ENCODE results near the gene ACSL1. TPM values are rescaled to one million over a fixed set of nuclear protein-coding genes. Genes with fewer than 3 reads are reported as not detected.

Gene ACSL1
- total and polyA plus RNA-seq, 2 of the 8 experiments (the other 6 are each of a cell fraction or from before 2014, with no cell fraction given), result 2.3 to 8.7 TPM

DNA sequence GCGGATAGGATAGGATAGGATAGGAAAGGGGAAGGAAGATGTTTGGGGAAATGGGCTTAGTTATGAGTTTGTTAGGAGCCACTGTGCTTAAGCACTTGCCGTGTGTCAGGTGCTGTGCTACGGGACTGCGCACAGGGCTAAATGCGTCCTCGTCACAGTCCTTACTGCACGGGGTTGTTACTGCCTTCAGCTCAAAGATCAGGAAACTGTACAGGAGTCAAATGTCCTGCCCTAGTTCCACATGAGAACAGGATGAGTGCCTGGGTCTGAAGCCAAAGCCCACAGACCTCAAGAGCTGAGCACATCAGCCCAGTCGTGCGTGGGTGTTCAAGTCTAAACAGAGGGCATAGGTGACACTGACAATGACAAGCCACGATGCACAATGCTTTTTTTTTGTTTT, 15.0 kb downstream of the ACSL1 start (continued):
- TF ChIP-seq, protein P1, sequence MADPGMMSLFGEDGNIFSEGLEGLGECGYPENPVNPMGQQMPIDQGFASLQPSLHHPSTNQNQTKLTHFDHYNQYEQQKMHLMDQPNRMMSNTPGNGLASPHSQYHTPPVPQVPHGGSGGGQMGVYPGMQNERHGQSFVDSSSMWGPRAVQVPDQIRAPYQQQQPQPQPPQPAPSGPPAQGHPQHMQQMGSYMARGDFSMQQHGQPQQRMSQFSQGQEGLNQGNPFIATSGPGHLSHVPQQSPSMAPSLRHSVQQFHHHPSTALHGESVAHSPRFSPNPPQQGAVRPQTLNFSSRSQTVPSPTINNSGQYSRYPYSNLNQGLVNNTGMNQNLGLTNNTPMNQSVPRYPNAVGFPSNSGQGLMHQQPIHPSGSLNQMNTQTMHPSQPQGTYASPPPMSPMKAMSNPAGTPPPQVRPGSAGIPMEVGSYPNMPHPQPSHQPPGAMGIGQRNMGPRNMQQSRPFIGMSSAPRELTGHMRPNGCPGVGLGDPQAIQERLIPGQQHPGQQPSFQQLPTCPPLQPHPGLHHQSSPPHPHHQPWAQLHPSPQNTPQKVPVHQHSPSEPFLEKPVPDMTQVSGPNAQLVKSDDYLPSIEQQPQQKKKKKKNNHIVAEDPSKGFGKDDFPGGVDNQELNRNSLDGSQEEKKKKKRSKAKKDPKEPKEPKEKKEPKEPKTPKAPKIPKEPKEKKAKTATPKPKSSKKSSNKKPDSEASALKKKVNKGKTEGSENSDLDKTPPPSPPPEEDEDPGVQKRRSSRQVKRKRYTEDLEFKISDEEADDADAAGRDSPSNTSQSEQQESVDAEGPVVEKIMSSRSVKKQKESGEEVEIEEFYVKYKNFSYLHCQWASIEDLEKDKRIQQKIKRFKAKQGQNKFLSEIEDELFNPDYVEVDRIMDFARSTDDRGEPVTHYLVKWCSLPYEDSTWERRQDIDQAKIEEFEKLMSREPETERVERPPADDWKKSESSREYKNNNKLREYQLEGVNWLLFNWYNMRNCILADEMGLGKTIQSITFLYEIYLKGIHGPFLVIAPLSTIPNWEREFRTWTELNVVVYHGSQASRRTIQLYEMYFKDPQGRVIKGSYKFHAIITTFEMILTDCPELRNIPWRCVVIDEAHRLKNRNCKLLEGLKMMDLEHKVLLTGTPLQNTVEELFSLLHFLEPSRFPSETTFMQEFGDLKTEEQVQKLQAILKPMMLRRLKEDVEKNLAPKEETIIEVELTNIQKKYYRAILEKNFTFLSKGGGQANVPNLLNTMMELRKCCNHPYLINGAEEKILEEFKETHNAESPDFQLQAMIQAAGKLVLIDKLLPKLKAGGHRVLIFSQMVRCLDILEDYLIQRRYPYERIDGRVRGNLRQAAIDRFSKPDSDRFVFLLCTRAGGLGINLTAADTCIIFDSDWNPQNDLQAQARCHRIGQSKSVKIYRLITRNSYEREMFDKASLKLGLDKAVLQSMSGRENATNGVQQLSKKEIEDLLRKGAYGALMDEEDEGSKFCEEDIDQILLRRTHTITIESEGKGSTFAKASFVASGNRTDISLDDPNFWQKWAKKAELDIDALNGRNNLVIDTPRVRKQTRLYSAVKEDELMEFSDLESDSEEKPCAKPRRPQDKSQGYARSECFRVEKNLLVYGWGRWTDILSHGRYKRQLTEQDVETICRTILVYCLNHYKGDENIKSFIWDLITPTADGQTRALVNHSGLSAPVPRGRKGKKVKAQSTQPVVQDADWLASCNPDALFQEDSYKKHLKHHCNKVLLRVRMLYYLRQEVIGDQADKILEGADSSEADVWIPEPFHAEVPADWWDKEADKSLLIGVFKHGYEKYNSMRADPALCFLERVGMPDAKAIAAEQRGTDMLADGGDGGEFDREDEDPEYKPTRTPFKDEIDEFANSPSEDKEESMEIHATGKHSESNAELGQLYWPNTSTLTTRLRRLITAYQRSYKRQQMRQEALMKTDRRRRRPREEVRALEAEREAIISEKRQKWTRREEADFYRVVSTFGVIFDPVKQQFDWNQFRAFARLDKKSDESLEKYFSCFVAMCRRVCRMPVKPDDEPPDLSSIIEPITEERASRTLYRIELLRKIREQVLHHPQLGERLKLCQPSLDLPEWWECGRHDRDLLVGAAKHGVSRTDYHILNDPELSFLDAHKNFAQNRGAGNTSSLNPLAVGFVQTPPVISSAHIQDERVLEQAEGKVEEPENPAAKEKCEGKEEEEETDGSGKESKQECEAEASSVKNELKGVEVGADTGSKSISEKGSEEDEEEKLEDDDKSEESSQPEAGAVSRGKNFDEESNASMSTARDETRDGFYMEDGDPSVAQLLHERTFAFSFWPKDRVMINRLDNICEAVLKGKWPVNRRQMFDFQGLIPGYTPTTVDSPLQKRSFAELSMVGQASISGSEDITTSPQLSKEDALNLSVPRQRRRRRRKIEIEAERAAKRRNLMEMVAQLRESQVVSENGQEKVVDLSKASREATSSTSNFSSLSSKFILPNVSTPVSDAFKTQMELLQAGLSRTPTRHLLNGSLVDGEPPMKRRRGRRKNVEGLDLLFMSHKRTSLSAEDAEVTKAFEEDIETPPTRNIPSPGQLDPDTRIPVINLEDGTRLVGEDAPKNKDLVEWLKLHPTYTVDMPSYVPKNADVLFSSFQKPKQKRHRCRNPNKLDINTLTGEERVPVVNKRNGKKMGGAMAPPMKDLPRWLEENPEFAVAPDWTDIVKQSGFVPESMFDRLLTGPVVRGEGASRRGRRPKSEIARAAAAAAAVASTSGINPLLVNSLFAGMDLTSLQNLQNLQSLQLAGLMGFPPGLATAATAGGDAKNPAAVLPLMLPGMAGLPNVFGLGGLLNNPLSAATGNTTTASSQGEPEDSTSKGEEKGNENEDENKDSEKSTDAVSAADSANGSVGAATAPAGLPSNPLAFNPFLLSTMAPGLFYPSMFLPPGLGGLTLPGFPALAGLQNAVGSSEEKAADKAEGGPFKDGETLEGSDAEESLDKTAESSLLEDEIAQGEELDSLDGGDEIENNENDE (IDR thresholded peaks at IDR 0.05; ENCODE audit: insufficient replicate concordance, low read length), result no peak
- TF ChIP-seq YY1 (IDR thresholded peaks at IDR 0.05; ENCODE audit: low read depth, low read length) (no peak), BRCA1 (IDR thresholded peaks at IDR 0.05; ENCODE audit: low read depth, low read length) (no peak), CTBP2 (IDR thresholded peaks at IDR 0.05; ENCODE audit: borderline replicate concordance, insufficient read depth, insufficient read length, low read length) (no peak), KDM5A (IDR thresholded peaks at IDR 0.05; ENCODE audit: low read length) (no peak), POLR2AphosphoS5 (IDR thresholded peaks at IDR 0.05; ENCODE audit: low read depth, low read length) (no peak), POU5F1 (IDR thresholded peaks at IDR 0.05; ENCODE audit: low read depth, low read length) (no peak), CHD2 (IDR thresholded peaks at IDR 0.05; ENCODE audit: low read length) (no peak), RFX5 (IDR thresholded peaks at IDR 0.05; ENCODE audit: borderline replicate concordance, low read depth, low read length) (no peak), TAF1 (IDR thresholded peaks at IDR 0.05; ENCODE audit: low read depth, low read length) (no peak), GTF2F1 (IDR thresholded peaks at IDR 0.05; ENCODE audit: borderline replicate concordance, low read depth, low read length) (no peak)
- TF ChIP-seq, protein P2, sequence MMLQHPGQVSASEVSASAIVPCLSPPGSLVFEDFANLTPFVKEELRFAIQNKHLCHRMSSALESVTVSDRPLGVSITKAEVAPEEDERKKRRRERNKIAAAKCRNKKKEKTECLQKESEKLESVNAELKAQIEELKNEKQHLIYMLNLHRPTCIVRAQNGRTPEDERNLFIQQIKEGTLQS (IDR thresholded peaks at IDR 0.05; ENCODE audit: insufficient read depth, low read depth, low read length), result no peak

Measured in H1 (cell line).